ENCODE data around the gene SYT15B.
"Not testable (repeated sequence)": the region's sequence is repeated elsewhere in the genome, so short reads cannot be mapped to it uniquely, and the experiment has no call there.

DNA sequence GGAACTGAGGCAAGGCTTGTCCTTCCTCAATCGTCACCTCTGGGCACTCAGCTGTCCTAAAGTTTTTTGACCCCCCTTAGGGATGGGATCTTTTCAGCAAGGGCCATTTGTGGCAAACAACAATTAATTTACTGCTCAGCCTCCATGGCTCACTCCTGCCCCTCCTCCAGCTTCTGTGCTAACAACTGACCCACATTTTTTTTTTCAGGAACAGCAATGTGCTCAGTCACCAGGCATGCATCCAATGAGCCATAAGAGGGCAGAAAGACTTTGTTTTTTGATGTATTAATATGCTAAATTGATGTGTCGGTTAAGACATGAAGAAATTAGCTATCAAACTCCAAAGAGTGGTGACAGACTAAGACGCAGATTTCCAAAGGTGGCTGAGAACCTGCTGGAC, 4.7 kb upstream of the SYT15B start:
- not testable (repeated sequence) for TF ChIP-seq POLR2A (IDR thresholded peaks at IDR 0.05; ENCODE audit: low read depth, low read length); EZH2 (IDR thresholded peaks at IDR 0.05; ENCODE audit: borderline replicate concordance, low read depth, low read length, severe bottlenecking); JUN (IDR thresholded peaks at IDR 0.05; ENCODE audit: borderline replicate concordance, insufficient read depth, insufficient read length, low read depth); POLR2AphosphoS5 (IDR thresholded peaks at IDR 0.05; ENCODE audit: insufficient read depth, low read depth, low read length)
- TF ChIP-seq, protein P1, sequence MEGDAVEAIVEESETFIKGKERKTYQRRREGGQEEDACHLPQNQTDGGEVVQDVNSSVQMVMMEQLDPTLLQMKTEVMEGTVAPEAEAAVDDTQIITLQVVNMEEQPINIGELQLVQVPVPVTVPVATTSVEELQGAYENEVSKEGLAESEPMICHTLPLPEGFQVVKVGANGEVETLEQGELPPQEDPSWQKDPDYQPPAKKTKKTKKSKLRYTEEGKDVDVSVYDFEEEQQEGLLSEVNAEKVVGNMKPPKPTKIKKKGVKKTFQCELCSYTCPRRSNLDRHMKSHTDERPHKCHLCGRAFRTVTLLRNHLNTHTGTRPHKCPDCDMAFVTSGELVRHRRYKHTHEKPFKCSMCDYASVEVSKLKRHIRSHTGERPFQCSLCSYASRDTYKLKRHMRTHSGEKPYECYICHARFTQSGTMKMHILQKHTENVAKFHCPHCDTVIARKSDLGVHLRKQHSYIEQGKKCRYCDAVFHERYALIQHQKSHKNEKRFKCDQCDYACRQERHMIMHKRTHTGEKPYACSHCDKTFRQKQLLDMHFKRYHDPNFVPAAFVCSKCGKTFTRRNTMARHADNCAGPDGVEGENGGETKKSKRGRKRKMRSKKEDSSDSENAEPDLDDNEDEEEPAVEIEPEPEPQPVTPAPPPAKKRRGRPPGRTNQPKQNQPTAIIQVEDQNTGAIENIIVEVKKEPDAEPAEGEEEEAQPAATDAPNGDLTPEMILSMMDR (IDR thresholded peaks at IDR 0.05; ENCODE audit: extremely low read depth in 1 of 2, insufficient read depth in 1 of 2, low read depth in 1 of 2, low read length in 2 of 2), result not testable (repeated sequence)

Measured in endothelial cell of umbilical vein (primary cell).